Epithelial cell of esophagus (primary cell): ENCODE measurements around the gene DGKK.

Source experiments
- DNase-seq: peaks from one replicate; pipeline ENCODE4 v3.0.0; 2010; ENCODE audit warnings: low read depth
- H3K4me3 ChIP-seq: 2 replicates; pipeline ENCODE4 v1.5.1; 2011; ENCODE audit warnings: mild to moderate bottlenecking, low read length, control low read depth
- CTCF ChIP-seq: IDR thresholded peaks from 2 replicates; pipeline ENCODE4 v1.5.1; 2011; ENCODE audit warnings: low read depth, mild to moderate bottlenecking, low read length, control low read depth, inconsistent platforms; ENCODE audit not compliant: insufficient read depth; ENCODE audit errors: missing control alignments

The DGKK gene

GRCh38 chrX:50431623-50432022, 39.0 kb downstream of the DGKK start:
- TF ChIP-seq CTCF, result no peak
- no peak overlapping the region for H3K4me3 ChIP-seq
- no peak for DNase-seq

GRCh38 chrX:50430917-50431575, 39.6 kb downstream of the DGKK start:
- TF ChIP-seq CTCF, result no peak
- DNase-seq, result peak; percentile 25
- no peak overlapping the region for H3K4me3 ChIP-seq

GRCh38 chrX:50428174-50428573, 42.5 kb downstream of the DGKK start:
- H3K4me3 ChIP-seq, result no peak overlapping the region
- no peak for DNase-seq
- TF ChIP-seq CTCF, result no peak

- no peak overlapping the region for H3K4me3 ChIP-seq
- DNase-seq, result no peak
- TF ChIP-seq CTCF, result no peak
These were observed 62.6 kb downstream of the DGKK start for GRCh38 chrX:50407976-50408375.

GRCh38 chrX:50403903-50404302, 66.7 kb downstream of the DGKK start:
- H3K4me3 ChIP-seq, result no peak overlapping the region
- TF ChIP-seq CTCF, result no peak
- DNase-seq, result no peak

- TF ChIP-seq CTCF, result no peak
- DNase-seq, result no peak
These were observed 67.7 kb downstream of the DGKK start for GRCh38 chrX:50402886-50403285.

GRCh38 chrX:50393902-50394301, 76.7 kb downstream of the DGKK start:
- no peak for DNase-seq
- no peak overlapping the region for H3K4me3 ChIP-seq
- TF ChIP-seq CTCF, result no peak

More at GRCh38 chrX:50402886-50403285, 67.7 kb downstream of the DGKK start:
- H3K4me3 ChIP-seq, result no peak overlapping the region
